Umbilical cord (tissue), 2 donors: ENCODE data around the gene CBLN3. TPM values are rescaled to one million over a fixed set of nuclear protein-coding genes. Genes with fewer than 3 reads are reported as not detected.
A peak's percentile ranks its signal among the peaks of the same experiment; 100 is the strongest.
"Not testable (repeated sequence)": the region's sequence is repeated elsewhere in the genome, so short reads cannot be mapped to it uniquely, and the experiment has no call there.

Source experiments
- DNase-seq: peaks from one replicate; pipeline ENCODE4 v3.0.0-alpha.2; 2015; ENCODE audit warnings: low spot score
- total RNA-seq: library from RNA; depleted of rRNA; stranded (reverse); fragments of >200 nt; gene quantifications from one replicate; pipeline ENCODE4 v1.2.3, GENCODE V29; 2014; ENCODE audit warnings: low replicate concordance; ENCODE audit not compliant: insufficient read depth

CBLN3 gene
- 4.1 TPM for total RNA-seq

DNA sequence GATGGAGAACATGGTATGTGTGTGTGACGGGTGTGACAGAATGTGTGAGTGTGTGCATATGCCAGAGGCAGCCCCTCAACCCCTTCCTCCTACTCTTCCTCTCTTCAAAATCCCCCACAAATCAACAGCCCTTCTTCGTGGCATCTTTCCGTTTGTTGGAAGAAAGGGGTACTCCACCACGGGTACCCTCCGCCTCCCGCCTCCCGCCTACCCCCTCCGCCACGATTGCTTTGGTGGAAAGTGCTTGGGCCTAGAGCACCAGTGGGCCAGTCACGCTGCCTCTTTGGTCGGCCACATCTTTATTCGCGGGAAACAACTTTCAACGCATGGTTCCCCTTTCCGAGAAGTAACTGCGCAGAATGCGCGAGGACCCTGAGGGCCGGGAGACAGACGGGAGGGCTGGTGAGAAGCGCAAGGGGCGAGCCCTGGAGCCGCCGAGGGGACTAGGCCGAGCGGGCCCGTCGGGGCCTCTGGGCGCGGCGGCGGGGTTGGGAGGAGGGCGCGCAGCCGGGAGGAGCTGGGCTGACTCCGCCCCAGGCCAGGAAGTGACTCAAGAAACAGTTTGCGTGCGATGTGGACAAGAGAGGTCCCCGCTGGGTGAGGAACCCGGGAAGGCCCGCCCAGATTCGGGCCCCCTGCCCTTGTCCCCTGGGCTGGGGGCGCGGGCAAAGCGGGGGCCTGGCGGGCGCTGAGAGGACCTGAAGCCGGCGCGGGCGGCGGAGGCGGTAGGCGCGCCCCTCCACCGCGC, at the start of gene CBLN3, which contains the start of gene KHNYN:
Gene CBLN3 (minus strand): TSS at position 274 of the 748 bp plus-strand sequence. CDS start 614 bp downstream, outside the sequence.
Gene KHNYN (plus strand): TSS at position 560 of the 748 bp plus-strand sequence. CDS start 777 bp downstream, outside the sequence.
- peak; percentile 97 for DNase-seq

DNA sequence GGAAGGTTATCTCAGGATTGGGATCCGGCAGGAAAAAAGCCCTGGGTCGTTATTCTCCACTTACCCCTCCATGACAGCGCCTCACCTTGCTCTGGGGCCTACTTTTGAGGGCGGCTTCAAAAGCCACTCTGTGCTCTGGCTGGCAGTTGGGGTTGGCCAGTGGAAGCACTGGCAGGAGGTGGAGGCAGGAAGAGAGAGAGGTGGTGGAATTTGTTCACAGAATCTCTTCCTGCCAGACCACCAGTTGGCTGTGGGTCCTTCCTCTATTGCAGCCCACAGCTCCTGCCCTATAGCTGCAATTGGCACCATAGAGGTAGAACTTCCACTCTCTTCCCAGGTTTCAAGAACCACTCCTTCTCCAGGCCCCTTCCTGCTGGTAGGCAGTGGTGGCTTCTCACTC, 45.8 kb upstream of the CBLN3 start:
- DNase-seq, result no peak

DNA sequence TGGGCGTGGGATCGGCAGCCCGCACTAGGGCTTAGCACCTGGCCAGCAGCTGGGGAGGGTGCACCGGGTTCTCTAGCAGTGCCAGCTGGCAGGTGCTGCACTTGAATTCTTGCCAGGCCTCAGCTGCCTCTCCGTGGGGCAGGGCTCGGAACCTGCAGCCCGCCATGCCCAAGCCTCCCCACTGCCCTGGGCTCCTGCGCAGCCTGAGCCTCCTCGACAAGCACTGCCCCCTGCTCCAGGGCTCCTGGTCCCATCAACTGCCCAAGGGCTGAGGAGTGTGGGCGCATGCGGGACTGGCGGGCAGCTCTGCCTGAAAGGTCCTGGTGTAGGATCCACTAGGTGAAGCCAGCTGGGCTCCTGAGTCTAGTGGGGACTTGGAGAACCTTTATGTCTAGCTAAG, 43.7 kb upstream of the CBLN3 start:
- DNase-seq, result no peak

DNA sequence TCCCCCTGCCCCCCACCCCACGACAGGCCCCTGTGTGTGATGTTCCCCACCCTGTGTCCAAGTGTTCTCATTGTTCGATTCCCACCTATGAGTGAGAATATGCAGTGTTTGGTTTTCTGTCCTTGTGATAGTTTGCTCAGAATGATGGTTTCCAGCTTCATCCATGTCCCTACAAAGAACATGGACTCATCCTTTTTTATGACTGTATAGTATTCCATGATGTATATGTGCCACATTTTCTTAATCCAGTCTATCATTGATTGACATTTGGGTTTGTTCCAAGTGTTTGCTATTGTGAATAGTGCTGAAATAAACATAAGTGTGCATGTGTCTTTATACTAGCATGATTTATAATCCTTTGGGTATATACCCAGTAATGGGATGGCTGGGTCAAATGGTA, 41.0 kb upstream of the CBLN3 start:
- not testable (repeated sequence) for DNase-seq

DNA sequence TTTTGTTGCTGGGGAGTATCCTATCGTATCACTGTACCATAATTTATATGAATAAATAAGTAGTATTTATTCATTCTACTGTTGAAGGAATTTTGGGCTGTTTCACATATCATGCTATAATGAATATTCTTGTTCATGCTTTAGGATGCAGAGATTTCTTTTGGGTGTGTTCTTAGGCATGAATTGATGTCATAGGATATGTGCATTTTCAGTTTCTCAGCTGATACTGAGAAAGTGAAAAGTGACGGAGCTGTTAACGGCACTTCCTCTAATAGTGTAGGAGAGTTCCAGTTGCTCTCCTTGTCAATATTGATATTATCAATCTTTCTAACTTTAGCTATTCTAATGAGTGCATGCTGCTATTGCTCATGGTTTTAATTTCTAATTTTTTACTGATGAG, 36.3 kb upstream of the CBLN3 start:
- no peak for DNase-seq

DNA sequence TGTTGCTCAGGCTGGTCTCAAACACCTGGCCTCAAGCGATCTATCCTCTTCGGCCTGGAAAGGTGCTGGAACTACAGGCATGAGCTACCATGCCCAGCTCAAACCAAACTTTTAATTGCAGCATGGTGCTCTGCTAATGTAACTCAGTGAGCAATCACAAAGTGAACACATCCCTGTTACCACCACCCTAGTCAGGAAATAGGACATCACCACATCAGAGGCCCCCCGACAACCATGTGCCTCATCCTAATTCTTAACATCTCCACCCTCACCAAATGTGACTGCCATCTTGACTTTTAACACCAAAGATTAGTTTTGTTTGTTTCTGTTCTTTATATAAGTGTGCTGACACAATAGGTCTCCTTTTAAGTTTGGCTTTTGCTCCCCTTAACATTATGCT, 35.9 kb upstream of the CBLN3 start:
- DNase-seq, result no peak

DNA sequence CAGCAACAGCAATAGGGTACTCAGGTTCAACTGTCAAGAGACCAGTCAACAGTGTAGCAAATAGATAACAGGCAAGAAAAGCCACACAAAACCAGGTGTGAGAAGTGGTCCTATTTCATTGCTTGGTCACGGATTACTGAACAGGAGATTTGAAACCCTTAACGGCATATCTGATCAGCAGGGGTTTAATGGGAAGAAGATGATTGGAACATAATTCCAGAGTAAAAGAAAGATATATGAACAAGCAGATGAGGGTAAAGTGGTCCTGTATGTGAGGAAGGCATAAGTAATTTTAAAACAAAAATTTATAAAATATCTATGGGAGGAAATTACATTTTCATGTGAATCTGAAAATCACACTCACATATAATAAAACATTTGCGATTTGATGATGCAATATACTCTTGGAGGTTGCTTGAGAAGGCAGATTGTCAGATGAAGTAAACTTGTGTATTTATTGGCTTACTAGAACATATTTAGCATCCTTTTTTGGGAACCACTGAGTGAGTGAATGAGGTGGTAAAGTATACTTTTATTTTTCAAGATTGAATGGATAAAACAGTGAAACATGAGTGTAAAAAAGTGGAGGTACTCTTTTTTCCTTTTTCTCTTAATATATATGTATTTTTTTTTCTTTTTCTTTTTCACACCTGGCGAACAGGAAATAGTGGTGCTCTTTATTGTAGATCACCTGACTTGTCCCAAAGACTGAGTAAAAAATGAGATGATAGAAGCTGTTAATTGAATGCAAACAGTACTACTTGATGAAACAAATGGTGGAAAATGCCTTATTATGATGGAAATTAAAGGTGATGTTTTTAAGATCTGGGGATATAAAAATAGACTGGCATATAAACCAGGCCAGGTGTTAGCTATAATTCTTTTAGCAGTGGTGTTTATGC, 34.7 kb upstream of the CBLN3 start:
- no peak for DNase-seq

DNA sequence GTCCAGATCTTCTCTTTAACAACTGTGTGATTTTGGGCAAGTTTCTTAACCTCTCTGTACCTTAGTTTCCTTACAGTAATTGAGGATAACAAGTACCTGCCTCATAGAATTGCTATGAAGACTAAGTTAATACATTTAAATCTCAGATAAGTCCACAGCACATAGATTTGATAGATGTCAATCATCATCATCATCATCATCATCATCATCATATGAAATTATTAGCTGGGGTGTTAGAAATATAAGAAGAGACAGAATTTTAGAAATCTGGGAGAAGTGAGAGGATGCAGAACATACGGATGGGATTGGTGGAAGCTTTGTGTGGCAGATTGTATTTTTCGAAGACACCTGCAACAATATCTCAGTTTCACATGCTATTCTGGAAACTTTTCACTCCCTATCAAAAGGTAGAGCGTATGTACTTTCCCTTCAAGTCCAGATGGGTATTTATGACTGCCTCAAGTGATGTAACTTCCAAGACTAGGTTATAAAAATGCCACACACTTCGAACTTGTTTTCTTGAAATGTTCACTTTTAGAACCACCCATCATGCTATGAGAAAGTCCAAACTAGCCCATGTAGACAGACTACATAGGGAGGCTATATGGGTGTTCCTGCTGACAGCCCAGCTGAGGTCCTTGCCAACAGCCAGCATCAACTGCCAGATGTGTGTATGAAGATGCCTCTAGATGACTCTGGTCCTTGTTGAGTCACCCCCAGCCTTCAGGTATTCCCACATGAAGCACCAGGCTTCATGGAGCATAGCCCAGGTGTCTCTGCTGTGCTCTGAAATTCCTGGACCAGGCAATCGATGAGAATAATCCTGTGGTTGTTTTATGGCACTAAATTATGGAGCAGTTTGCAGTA, 33.8 kb upstream of the CBLN3 start:
- DNase-seq, result no peak

DNA sequence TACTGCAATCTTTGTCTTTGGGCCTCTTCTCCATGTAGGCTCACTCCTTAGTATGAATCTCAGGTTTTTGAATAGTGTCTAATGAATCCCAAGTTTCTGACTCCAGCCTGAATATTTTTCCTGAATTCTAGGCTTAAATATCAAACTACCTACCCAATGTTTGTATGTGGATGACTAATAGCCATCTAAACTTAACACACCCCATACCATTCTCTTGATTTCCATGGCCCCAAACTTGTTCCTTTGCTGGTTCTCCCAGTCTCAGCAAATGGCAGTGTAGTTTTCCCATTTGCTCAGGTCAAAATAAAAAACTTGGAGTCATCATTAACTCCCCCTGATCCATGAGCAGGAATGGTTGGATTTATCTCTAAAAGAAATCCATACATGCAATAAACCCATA, 31.9 kb upstream of the CBLN3 start:
- DNase-seq, result no peak

DNA sequence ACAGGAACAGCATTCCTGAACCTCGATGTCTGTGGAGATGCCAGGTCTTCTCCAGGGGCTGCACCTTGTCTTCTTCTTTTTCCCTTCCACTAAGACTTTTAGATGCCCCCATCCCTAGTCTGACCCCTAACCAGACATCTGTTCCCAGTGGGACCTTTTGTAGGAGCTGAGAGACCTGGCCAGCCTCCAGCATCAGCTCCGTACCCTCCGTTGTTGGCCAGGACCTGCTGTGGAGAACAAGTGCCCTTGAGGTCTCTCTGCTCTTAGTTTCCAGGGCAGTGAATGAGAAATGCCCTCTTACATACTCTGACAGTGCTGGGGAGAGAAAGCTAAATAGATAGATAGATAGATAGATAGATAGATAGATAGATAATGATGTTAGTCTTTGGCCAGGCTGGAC, 29.9 kb upstream of the CBLN3 start:
- DNase-seq, result no peak

DNA sequence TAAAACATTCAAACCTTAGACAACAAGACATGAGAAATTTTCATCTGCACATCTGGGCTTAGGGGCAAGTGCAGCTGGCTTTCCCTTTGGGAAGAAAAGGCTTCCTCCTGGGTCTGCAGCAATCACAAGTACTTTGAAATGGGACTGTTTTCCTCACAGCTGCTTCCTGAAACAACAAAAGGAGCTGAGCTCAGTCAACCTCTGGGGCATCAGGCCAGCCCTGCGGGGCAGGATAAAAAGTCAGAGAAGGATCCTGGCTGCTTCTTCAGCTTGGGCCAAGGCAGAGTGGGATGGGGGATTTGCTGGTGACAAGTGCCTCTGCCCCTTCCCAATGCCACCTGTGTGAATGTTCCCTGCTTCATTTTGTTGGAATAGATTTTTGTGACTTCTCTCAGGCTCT, 29.3 kb upstream of the CBLN3 start:
- DNase-seq, result no peak

DNA sequence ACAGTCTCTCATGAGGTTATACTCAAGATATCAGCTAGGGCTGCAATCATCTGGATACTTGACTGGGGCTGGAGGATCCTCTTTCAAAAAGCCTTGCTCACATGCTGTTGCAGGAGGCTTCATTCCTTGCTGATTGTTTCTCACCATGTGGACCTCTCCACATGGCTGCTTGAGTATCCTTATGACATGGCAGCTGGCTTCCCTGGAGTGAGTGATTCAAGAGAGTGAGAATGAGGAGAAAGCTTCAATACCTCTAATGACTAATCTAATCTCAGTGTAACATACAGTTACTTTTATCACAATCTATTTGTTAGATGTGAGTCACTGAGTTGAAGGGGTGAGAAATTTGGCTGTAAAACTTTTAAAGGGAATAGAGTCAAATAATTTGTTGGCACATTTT, 27.5 kb upstream of the CBLN3 start:
- DNase-seq, result no peak

DNA sequence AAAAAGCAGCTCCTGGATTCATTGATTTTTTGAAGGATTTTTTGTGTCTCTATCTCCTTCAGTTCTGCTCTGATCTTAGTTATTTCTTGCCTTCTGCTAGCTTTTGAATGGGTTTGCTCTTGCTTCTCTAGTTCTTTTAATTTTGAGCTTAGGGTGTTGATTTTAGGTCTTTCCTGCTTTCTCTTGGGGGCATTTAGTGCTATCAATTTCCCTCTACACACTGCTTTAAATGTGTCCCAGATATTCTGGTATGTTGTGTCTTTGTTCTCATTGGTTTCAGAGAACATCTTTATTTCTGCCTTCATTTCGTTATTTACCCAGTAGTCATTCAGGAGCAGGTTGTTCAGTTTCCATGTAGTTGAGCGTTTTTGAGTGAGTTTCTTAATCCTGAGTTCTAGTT, 21.4 kb upstream of the CBLN3 start:
- DNase-seq, result not testable (repeated sequence)

DNA sequence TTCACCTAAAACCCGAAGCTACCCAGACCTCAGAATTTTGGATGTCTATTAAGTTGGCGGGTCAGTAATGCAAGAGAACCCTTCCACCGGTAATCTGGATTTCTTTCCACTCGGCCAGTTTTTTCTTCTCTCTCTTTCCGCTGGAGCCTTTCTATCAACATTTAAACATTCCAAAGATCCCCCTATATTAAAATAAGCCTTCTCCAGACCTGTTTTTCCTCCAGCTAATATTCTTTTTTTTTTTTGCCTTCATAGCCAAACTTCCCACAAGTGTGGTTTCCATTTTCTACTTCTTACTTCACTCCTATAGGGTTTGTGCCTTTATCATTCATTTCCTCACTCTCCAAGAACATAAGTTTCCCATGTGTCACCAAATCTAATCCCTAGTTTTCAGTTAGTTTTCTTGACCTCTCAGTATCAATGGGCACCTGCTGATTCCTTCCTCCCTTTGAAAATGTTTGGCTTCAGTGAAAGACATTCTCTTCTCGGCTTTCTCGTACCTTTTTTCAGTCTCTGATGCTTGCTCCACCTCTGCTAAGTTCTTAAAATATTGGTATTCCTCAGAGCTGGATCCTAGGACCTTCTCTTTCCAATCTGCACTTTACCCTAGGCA, 13.7 kb upstream of the CBLN3 start:
- DNase-seq, result no peak

DNA sequence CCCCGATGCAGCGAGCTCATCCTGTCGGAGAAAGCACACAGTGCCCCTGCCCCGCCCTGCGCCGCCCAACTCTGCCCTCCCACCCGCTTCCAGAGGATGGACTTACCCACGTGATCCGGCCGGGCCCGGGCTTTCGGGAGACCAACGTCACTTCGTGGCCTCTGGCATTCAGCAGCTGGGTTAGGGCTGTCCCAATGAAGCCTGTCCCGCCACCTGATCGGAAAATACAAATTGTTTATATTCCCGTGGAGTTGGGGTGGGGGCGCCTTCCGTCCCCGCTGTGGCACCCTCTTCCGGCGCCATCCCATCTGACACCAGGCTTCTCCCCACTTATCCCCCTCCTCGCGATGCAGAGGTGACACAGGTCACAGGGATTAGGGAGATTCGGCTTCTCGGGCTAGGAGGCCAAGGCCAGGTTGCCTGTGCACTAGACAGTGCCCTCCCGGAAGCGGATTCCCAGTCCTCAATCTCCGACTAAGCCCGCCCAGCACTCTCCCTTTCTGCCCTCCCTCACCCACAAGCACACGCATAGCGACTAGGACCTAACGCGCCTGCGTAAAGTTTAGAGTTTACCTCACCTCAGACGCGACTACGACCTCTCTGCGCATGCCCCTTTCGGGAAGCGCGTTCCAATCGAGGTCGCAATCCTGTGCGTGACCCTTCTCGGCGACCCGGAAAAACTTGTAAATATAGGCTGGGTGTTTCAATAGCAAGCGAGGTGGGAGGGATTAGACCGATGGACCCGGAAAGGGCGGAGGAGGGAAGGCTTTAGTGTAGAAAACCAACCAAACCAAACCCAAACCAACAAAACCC, 13.0 kb upstream of the CBLN3 start, which contains the start of gene SDR39U1:
Gene SDR39U1 (minus strand): TSS at position 537 of the 813 bp plus-strand sequence. CDS start 7 bp downstream, at position 530.
- peak; percentile 100 for DNase-seq

DNA sequence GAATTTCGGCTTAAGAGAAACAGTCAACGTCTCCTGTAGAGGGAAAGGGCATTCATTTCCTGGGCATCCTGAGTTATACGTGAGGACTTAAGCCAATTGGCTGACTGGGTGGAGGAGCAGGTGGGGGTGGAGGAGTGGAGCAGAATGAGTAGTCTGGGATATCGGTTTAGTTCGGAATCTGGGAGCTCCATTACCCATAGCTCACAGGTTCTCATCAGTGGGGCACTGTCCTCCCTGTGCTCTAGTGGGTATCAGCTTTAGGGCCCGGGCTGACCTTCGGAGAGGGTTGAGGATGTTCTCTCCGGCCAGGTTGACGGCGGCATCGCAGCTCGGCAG, 12.4 kb upstream of the CBLN3 start:
- DNase-seq, result no peak

DNA sequence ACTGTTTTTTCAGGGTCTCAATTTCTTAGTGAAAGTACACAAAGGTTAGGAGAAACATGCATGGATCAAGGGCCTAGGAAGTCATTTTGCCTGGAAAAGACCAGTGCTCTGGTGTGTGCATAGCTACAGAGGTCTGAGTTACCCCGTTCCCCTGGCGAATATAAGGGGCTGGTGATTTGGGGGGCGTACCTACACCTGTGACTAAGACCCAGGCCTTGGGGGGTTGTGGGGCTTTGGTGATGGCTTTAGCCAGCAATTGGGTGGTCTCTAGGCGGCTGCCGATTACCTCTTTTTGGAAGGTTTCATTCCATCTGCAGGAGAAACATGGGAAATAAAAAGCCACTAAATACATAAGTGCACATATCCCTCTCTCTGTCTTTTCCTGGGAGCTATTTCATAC, 12.0 kb upstream of the CBLN3 start:
- DNase-seq, result peak; percentile 28

DNA sequence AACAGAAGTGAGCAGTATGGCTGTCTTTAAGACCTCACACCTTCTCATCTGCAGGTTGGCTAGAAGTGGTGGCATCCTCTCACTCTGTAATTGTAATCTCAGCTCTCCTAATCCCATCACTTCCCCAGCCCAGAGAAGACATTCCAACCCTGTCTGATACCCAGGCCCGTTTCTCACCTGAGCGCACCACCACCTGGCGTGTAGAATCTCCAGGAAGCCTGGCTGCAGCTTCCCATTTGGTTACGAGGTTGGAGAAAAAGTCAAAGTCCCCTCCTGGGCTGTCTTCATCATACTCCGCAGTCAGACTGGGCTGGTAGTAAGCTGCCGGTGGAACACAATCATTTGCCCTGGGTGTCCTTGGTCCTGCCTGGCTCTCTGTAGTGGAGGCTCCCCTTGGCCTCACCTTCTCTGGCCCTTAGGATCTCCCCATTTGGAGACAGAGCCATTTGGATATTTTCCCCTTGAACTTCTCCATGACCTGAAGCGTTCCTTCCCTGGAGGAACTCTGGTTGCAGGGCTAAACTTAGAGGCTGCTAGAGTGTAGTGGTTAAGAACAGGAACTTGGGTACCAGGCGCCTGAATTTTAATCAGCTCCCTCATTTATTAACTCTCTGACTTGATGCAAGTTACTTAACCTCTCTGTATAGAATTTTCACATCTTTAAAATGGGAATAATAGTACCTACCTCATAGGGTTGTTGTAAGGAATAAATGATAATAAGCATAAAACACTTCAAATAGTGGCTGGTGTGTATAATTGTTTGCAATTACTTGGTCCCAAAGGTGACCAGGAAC, 11.3 kb upstream of the CBLN3 start:
- DNase-seq, result no peak

DNA sequence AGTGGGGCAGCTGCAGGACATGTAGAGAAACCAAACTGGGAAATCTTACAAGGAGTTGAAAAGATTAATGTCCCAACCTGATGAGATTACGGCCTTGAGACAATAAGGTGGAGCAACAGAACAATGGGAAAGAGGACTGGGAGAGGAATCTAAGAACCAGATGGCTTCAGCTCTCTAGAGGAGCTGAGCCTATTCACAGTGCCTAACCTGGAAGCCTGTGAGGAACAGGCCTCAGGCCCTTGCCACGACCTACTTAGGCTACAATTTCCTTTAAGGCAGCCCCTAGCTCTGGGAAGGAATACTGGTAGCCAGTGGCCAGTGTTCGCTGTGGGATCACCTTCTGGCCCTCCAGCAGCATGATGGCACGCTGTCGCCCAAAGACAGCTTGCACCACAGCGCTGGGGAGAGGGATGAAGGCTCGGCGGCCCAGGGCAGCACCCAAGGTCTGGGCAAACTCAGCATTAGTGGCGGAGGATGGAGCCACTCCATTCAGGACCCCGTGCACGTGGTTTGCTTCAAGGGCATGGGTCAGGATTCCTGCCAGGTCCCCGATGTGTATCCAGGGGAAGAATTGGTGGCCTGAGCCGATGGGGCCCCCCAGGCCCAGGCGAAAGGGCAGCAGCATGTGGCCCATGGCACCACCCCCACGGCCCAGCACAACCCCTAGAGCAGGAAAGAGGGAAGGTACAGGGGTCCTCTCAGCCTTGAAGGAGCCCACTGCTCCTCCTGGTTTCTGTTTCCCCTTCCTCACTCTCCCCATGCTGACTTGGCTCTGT, 10.6 kb upstream of the CBLN3 start:
- DNase-seq, result no peak
